Right ventricle myocardium superior (tissue), 1 donor: ENCODE measurements around the gene TMEM86B. TPM values are rescaled to one million over a fixed set of nuclear protein-coding genes. Genes with fewer than 3 reads are reported as not detected.

ENCODE experiments used
- ATAC-seq: fragments of 200-7000 bp; cut with Tn5 transposase; one replicate; pipeline ENCODE4 v1.9.1; 2020; ENCODE audit warnings: mild to moderate bottlenecking; ENCODE audit not compliant: poor library complexity
- DNase-seq: peaks from one replicate; pipeline ENCODE4 v3.0.0-alpha.2; 2020
- intact Hi-C: fragments of 100-400 bp; cut with DNase I; formaldehyde crosslinking; loops from one replicate; pipeline ENCODE4 v1.11.2; 2022
- microRNA-seq: library from miRNA; unstranded; fragments of <30 nt; microRNA quantifications from one replicate; pipeline ENCODE4 v1.2.0, GENCODE V29; 2020
- total RNA-seq: library from RNA; stranded (reverse); fragmentation: NEBNext Ultra II Directional; extraction: Animal tissue kit (Norgen Biotek cat#: 25700); gene quantifications from one replicate; pipeline ENCODE4 v1.2.1, GENCODE V29; 2021
- donor health status: DM: no; HTN: yes; CAD: no; lungs with severe emphysema.

Gene TMEM86B
- total RNA-seq, 1 donor from 2014 or later: 2.3 TPM

GRCh38 chr19:55199620-55200204, 28.9 kb downstream of the TMEM86B start:
- DNase-seq: no peak
- intact Hi-C loops: no loop called here
- ATAC-seq: no peak

DNA sequence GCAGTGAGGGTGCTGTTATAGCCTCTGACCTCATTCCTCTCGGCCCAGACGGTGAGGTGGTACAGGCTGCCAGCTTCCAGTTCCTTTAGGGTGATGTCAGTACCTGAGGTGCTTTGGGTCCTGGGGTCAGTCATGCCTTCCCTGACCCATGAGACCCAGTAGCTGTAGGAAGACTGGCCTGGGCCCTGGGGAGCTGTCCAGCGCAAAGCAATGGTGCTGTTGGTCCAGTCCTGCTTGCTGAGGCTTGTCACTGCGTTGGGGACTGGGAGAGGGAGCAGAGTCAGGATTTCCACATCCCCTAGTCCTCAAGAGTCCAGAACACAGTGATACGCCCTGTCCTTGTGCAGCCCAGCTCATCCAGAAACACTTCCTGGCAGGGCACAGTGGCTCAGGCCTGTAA, 29.9 kb downstream of the TMEM86B start:
- ATAC-seq (no peak), DNase-seq (no peak)
- intact Hi-C loops: no loop called here

DNA sequence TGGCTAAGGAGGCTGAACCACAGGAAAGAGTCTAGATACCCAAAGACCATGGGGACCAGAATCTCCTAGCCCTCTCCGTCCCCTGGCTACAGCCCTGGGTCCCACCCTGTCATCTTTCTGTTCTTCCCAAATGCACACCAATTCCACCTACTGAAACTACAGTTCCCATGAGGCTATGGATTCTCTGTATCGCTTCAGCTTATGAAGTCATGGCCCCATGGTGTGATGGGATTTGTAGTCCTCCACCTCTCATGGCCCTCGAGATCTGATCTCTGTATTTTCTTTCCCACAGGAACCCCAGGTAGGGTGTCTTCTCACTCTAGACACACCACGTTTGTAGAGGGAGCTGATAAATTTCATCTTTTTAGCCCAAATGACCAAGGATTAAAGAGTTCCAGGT, 31.0 kb downstream of the TMEM86B start:
- ATAC-seq: no peak
- DNase-seq: no peak
- intact Hi-C loops: no loop called here

DNA sequence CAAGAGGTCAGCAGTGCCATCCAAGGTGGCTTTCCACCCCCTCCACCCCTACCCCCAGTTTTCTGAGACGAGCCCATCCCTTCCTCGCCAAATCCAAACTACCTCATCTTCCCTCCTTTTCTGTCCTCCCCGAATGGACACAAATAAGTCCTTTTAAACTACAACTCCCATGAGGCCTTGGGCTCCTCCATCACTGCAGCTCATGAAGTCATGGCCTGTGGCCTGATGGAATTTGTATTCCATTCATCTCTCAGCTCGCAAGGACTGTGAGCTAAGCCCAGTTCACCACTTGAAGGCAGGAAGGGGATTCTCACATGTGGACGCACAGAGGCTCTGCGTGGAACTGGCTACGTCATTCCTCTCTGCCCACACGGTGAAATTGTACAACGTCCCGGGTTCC, 31.8 kb downstream of the TMEM86B start:
- ATAC-seq (no peak), DNase-seq (no peak)
- intact Hi-C loops: no loop called here

DNA sequence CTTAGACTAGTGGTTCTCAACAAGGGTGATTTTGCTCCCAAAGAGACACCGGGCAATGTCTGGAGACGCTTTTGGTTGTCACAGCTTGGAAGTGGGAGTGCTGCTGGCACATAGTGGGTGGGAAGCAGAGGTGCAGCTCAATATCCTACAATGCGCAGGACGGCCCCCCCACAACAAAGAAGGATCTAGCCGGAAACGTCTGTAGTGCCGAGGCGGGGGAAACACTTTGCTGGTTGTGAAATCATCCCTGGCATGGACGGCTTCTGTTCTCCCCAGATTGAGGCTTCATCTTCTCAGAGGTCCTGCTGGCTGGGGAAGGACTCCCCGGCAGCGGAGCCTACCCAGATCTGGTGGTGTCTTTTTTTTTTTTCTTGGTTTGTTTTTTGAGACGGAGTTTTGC, 35.1 kb downstream of the TMEM86B start:
- intact Hi-C loops: no loop called here
- DNase-seq (no peak), ATAC-seq (no peak)

DNA sequence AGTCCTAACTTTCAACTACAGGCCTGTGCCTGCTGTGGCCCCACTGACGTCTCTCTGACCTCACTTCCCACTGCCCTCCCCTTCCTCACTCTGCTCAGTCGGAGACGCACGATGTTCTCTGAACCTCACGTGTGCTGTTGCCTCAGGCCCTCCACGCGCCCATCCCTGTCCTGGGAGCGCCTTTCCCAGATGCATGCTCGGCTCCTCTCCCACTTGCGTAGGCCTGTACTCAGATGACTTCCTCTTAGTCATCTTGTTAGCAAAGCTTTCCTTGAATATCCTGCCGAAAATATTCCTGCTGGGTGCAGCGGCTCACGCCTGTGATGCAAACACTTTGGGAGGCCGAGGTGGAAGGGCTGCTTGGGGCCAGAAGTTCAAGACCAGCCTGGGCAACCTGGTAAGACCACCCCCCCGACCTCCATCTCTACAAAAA, 39.1 kb downstream of the TMEM86B start:
- ATAC-seq: no peak
- DNase-seq: no peak
- intact Hi-C loops: no loop called here

- intact Hi-C loops: no loop called here
- ATAC-seq: no peak
Measured at GRCh38 chr19:55188625-55189024, 39.9 kb downstream of the TMEM86B start.

GRCh38 chr19:55186080-55186479, 42.5 kb downstream of the TMEM86B start:
- intact Hi-C loops: no loop called here
- DNase-seq (no peak), ATAC-seq (no peak)

More at GRCh38 chr19:55188625-55189024, 39.9 kb downstream of the TMEM86B start:
- DNase-seq: no peak

DNA sequence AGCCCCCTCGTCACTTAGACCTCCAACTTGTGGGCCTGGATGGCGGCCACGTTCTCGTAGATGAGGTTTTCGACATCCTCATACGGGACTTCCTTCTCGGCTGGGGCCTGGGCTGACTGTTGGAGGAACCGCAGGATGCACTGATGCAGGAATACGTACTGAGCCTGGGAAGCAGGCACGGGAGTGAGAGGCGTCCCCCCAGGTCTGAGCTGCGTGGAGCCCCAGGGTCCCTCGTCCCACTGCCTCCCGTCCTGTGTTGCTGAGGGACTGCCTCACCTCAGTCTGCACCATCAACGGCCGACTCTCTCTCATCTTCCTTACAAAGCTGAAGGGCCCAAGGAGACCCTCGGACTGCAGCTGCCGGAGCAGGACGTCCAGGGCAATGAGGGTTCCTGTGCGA, 46.8 kb downstream of the TMEM86B start:
- intact Hi-C loops: no loop called here
- ATAC-seq: no peak
- DNase-seq: no peak

GRCh38 chr19:55179606-55180484, 48.7 kb downstream of the TMEM86B start, which contains the start of gene SYT5:
TSS of gene SYT5 (minus strand) at chr19:55180289. CDS start at chr19:55179041, 1,248 bp downstream.
- peak; percentile 87 for ATAC-seq
- intact Hi-C loops: no loop called here

DNA sequence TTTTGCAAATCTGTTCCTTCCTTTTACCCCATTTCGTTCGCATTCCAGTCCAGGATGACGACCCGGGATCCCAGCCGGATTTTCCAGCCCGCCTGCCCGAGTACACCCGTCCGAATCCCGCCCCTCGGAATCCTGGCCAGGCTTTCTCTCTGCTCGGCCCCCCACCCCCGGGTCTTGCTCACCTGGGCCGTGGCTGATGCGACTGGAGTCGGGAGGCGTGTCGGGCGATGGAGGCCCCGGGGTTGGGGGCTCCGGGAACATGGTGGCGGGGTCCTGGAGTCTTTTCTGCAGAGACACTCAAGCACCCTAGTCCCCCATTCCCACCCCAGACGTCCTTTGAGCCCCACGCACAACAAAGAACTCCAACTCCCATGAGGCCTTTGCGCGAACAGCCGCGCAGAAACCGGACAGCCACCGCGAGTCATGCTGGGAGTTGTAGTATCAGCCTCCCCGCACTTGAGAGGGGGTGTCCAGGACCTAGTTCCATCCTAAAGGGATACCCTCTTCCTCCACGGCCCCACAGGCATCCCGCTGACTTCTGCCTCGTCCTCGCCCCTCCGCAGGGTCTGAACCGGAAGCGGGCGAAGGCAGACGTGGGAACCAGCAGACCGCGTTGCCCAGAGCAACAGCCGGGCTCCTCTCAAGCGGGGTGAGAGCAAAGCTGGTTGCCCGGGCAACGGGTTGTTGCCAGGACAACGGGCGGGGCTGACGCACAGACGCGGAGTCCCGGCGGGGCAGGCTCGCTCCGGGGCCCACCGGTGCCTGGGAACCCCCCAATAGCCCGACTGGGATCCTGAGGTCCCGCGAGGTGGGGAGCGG, 49.6 kb downstream of the TMEM86B start:
- peak; percentile 76 for DNase-seq
- intact Hi-C loops: no loop called here
- peak; percentile 79 for ATAC-seq

More at GRCh38 chr19:55179606-55180484, 48.7 kb downstream of the TMEM86B start, which contains the start of gene SYT5:
- DNase-seq: no peak

Small RNAs within 50 kb of the gene (microRNA-seq; reads per million reads assigned to microRNA genes)
- 0.97 reads per million for gene MIR6802
- 2.3 reads per million for gene MIR6803
- not detected for gene MIR6804

Other genes starting within 250 kb of the TMEM86B start
- gene GP6, start 190.5 kb downstream of the TMEM86B start, total RNA-seq: 0.48 TPM
- gene RDH13, start 165.6 kb downstream of the TMEM86B start, total RNA-seq: 45.6 TPM
- gene EPS8L1, start 152.9 kb downstream of the TMEM86B start, total RNA-seq: 0.83 TPM
- 126 TPM for gene PPP1R12C, start 111.1 kb downstream of the TMEM86B start, total RNA-seq
- 54.1 TPM for gene TNNT1, start 79.6 kb downstream of the TMEM86B start, total RNA-seq
- gene TNNI3, start 71.0 kb downstream of the TMEM86B start, total RNA-seq: 4,564 TPM
- 0.59 TPM for gene DNAAF3, start 62.1 kb downstream of the TMEM86B start, total RNA-seq
- gene SYT5, start 48.5 kb downstream of the TMEM86B start, total RNA-seq: not detected
- 0.54 TPM for gene PTPRH, start 19.3 kb downstream of the TMEM86B start, total RNA-seq
- gene PPP6R1, start 30.3 kb upstream of the TMEM86B start, total RNA-seq: 37.1 TPM
- 29.2 TPM for gene HSPBP1, start 51.3 kb upstream of the TMEM86B start, total RNA-seq
- gene BRSK1, start 55.2 kb upstream of the TMEM86B start, total RNA-seq: 1.6 TPM
- 1.7 TPM for gene TMEM150B, start 96.6 kb upstream of the TMEM86B start, total RNA-seq
- 6.6 TPM for gene KMT5C, start 111.1 kb upstream of the TMEM86B start, total RNA-seq
- gene COX6B2, start 126.0 kb upstream of the TMEM86B start, total RNA-seq: not detected
- not detected for gene GARIN5B, start 134.5 kb upstream of the TMEM86B start, total RNA-seq
- gene IL11, start 141.7 kb upstream of the TMEM86B start, total RNA-seq: not detected
- gene TMEM190, start 148.1 kb upstream of the TMEM86B start, total RNA-seq: not detected
- 1.0 TPM for gene TMEM238, start 155.5 kb upstream of the TMEM86B start, total RNA-seq
- gene RPL28, start 157.2 kb upstream of the TMEM86B start, total RNA-seq: 569 TPM
- gene UBE2S, start 179.0 kb upstream of the TMEM86B start, total RNA-seq: 22.6 TPM
- gene SHISA7, start 214.5 kb upstream of the TMEM86B start, total RNA-seq: not detected
- gene ISOC2, start 232.9 kb upstream of the TMEM86B start, total RNA-seq: 48.9 TPM
- gene C19orf85, start 236.0 kb upstream of the TMEM86B start, total RNA-seq: not detected
- 4.7 TPM for gene ZNF628, start 247.9 kb upstream of the TMEM86B start, total RNA-seq